HK-2 (cell line): ENCODE results near the gene ASTN1.

Experiments
- DNase-seq: peaks from one replicate; pipeline ENCODE4 v3.0.0-alpha.2; 2018; ENCODE audit not compliant: unreplicated experiment

Gene ASTN1

GRCh38 chr1:176926330-176927086 is 238.0 kb downstream of the ASTN1 start:
- DNase-seq, result no peak

- DNase-seq, result no peak
Measured at GRCh38 chr1:176925223-176925622, 239.3 kb downstream of the ASTN1 start.

- no peak for DNase-seq
Measured at GRCh38 chr1:176923283-176923682, 241.2 kb downstream of the ASTN1 start.

GRCh38 chr1:176919386-176920378 is 244.8 kb downstream of the ASTN1 start:
- no peak for DNase-seq

- DNase-seq, result no peak
Measured at GRCh38 chr1:176905648-176906047, 258.9 kb downstream of the ASTN1 start.

GRCh38 chr1:176904057-176904751 is 260.3 kb downstream of the ASTN1 start:
- no peak for DNase-seq

GRCh38 chr1:176903474-176903873 is 261.0 kb downstream of the ASTN1 start:
- DNase-seq, result no peak

GRCh38 chr1:176899321-176899720 is 265.2 kb downstream of the ASTN1 start:
- no peak for DNase-seq

GRCh38 chr1:176897350-176898236 is 266.9 kb downstream of the ASTN1 start:
- peak; percentile 66 for DNase-seq

GRCh38 chr1:176896216-176896615 is 268.3 kb downstream of the ASTN1 start:
- no peak for DNase-seq

GRCh38 chr1:176894450-176894849 is 270.1 kb downstream of the ASTN1 start:
- DNase-seq, result no peak

- no peak for DNase-seq
Measured at GRCh38 chr1:176893625-176894352, 270.7 kb downstream of the ASTN1 start.

- DNase-seq, result no peak
Measured at GRCh38 chr1:176888471-176889032, 276.0 kb downstream of the ASTN1 start.

GRCh38 chr1:176885751-176886150 is 278.8 kb downstream of the ASTN1 start:
- no peak for DNase-seq

GRCh38 chr1:176885341-176885740 is 279.2 kb downstream of the ASTN1 start:
- DNase-seq, result no peak

GRCh38 chr1:176884911-176885310 is 279.6 kb downstream of the ASTN1 start:
- no peak for DNase-seq

- DNase-seq, result no peak
Measured at GRCh38 chr1:176884286-176884685, 280.2 kb downstream of the ASTN1 start.

GRCh38 chr1:176880955-176881595 is 283.4 kb downstream of the ASTN1 start:
- DNase-seq, result peak; percentile 76

- no peak for DNase-seq
Measured at GRCh38 chr1:176879784-176880620, 284.5 kb downstream of the ASTN1 start.
